Stimulated activated CD4-positive, alpha-beta T cell treated with anti-CD3 and anti-CD28 coated beads, Interleukin-4, amount 100 ng/mL, for 48 hours (primary cell): ENCODE data around the gene OR4D1.

Experiments
- DNase-seq, 2 donors: peaks; one replicate each; pipeline ENCODE4 v3.0.0-alpha.2; 2020; ENCODE audit warnings: low read depth in 2 of 2

OR4D1 gene

GRCh38 chr17:58193641-58194255, 45.6 kb downstream of the OR4D1 start:
- no peak for DNase-seq

DNA sequence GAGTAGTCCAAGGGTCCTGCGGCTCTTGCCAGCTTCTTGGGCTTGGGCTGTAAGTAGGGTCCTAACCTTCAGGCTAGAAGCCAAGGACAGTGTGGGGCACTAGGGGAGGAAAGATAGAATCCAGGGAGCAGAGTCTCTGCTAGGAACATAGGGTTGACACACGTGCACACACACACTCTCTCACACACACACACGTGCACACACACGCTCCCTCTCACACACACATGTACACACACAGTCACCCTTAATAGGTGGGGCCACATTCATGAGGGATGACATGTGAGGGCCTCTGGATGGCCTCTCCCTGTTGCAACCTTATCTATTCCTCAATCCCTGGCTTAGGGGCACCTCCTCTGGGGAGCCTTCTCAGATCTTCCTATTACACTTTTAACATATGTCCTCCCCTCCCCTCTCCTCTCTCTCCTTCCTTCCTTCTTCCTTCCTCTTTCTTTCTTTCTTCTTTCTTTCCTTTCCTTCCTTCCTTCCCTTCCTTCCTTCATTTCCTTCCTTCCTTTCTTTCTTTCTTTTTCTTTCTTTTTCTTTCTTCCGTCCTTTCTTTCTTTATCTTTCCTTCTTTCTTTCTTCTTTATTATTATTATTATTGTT, 47.4 kb downstream of the OR4D1 start:
- no peak for DNase-seq

GRCh38 chr17:58196610-58197009, 48.4 kb downstream of the OR4D1 start:
- no peak for DNase-seq

- DNase-seq, result peak; percentile 55 to 61
These were observed 51.9 kb downstream of the OR4D1 start for GRCh38 chr17:58200024-58200633.

DNA sequence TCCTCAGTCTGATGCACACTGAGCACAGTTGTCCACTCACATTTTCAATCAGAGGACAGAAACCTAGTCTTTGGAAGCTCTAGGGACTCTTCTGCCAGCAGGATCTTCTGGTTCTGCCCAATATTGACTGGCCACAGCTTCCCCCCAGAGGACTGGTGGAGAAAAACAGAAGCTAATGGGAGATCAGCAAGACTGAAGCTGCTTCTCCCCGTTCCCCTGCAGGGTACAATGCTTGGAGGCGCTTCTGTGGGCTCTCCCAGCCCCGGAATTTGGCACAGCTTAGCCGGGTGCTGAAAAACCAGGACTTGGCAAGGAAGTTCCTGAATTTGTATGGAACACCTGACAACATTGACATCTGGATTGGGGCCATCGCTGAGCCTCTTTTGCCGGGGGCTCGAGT, 54.7 kb downstream of the OR4D1 start:
- DNase-seq, result no peak

- DNase-seq, result no peak
These were observed 56.6 kb downstream of the OR4D1 start for GRCh38 chr17:58204796-58205195.

DNA sequence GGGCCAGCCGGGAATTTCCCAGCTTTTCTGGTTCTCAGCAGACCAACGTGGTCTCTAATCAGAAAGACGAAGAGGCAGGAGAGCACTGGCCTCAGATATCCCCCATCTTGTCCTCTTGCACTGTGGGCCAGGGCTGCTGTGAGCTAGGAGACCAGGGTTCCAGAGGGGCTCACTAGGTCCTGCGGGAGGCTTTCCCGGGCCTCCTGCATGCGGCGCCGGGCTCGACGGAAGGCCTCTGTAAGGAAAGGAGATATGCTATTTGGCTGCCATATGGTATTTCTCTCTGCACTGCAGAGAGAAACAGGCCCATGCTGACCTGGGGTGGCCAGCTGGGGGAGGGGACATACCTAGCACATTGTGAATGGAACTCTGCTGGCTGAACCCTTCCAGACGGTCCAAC, 57.8 kb downstream of the OR4D1 start:
- DNase-seq, result no peak

DNA sequence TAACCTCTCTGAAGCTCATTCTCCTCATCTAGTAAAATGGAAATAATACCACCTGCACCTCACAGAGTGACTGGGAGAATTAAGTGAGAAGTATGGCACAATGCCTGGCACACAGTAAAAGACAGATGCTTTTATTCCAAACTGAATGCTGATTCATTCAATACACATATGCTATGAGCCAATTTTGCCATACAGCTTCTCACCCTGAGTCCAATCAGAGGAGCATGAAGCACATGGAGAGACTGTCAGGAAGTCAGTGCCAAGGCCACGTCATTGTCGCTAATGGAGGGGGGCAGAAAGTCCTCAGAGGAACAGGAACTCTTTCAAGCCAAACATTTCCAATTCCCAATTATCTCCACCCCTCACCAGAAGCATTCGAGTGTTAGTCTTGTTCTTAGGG, 59.3 kb downstream of the OR4D1 start:
- DNase-seq, result no peak

DNA sequence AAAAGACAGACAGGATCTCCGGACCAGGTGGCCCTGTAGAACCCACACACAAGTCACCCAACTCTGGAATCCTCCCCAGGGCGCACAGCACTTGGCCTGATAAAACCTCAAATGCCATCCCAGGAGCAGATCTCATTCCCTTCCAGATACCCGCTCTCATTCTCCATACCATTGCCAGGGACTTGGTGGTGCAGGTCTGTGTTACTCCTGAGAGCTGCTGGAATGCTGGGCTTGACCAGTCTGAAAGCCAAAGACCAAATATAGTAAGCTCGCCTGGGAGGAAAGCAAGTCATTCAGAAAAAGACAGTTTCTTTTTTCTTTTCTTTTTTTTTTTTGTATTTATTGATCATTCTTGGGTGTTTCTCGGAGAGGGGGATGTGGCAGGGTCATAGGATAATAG, 60.2 kb downstream of the OR4D1 start:
- DNase-seq, result no peak
